ENCODE results near the gene ARID5B.

Gene ARID5B

GRCh38 chr10:61901829-61902444 lies 438 bp downstream of the ARID5B start:
- peak overlapping the region; percentile 31 for H3K4me3 ChIP-seq (ENCODE audit: low read length)
- H3K4me1 ChIP-seq (ENCODE audit: control insufficient read depth, insufficient read depth, low read length) = peaks cover 31% of the 10 kb centered on the region
- no peaks in the 10 kb centered on the region for H3K9me3 ChIP-seq (ENCODE audit: control insufficient read depth, low read length)
- no peaks in the 10 kb centered on the region for H3K36me3 ChIP-seq (ENCODE audit: control insufficient read depth, insufficient read depth, low read length)
- H3K27me3 ChIP-seq (ENCODE audit: control insufficient read depth, insufficient read depth, low read length) = no peaks in the 10 kb centered on the region
- H3K9ac ChIP-seq (ENCODE audit: low read length) = peak overlapping the region; percentile 94

GRCh38 chr10:61902445-61903220 lies 1.1 kb downstream of the ARID5B start:
- Histone ChIP-seq H3K4me3 (ENCODE audit: low read length) (peak overlapping the region; percentile 31), H3K36me3 (ENCODE audit: control insufficient read depth, insufficient read depth, low read length) (no peaks in the 10 kb centered on the region), H3K9me3 (ENCODE audit: control insufficient read depth, low read length) (no peaks in the 10 kb centered on the region), H3K4me1 (ENCODE audit: control insufficient read depth, insufficient read depth, low read length) (peaks cover 24% of the 10 kb centered on the region), H3K9ac (ENCODE audit: low read length) (peak overlapping the region; percentile 94), H3K27me3 (ENCODE audit: control insufficient read depth, insufficient read depth, low read length) (no peaks in the 10 kb centered on the region)

GRCh38 chr10:61903221-61903927 lies 1.9 kb downstream of the ARID5B start:
- H3K36me3 ChIP-seq (ENCODE audit: control insufficient read depth, insufficient read depth, low read length) = no peaks in the 10 kb centered on the region
- no peaks in the 10 kb centered on the region for H3K9me3 ChIP-seq (ENCODE audit: control insufficient read depth, low read length)
- peak overlapping the region; percentile 68 for H3K4me3 ChIP-seq (ENCODE audit: low read length)
- H3K4me1 ChIP-seq (ENCODE audit: control insufficient read depth, insufficient read depth, low read length) = peaks cover 19% of the 10 kb centered on the region
- H3K9ac ChIP-seq (ENCODE audit: low read length) = peak overlapping the region; percentile 94
- no peaks in the 10 kb centered on the region for H3K27me3 ChIP-seq (ENCODE audit: control insufficient read depth, insufficient read depth, low read length)

- Histone ChIP-seq H3K4me1 (ENCODE audit: control insufficient read depth, insufficient read depth, low read length) (peaks cover 13% of the 10 kb centered on the region), H3K4me3 (ENCODE audit: low read length) (peak overlapping the region; percentile 45), H3K36me3 (ENCODE audit: control insufficient read depth, insufficient read depth, low read length) (no peaks in the 10 kb centered on the region), H3K27me3 (ENCODE audit: control insufficient read depth, insufficient read depth, low read length) (no peaks in the 10 kb centered on the region), H3K9ac (ENCODE audit: low read length) (peak overlapping the region; percentile 94), H3K9me3 (ENCODE audit: control insufficient read depth, low read length) (no peaks in the 10 kb centered on the region)
Observed at GRCh38 chr10:61903928-61904344, 2.4 kb downstream of the ARID5B start.

GRCh38 chr10:61904733-61905725 lies 3.5 kb downstream of the ARID5B start:
- no peaks in the 10 kb centered on the region for H3K27me3 ChIP-seq (ENCODE audit: control insufficient read depth, insufficient read depth, low read length)
- H3K4me1 ChIP-seq (ENCODE audit: control insufficient read depth, insufficient read depth, low read length) = peaks cover 7% of the 10 kb centered on the region
- no peaks in the 10 kb centered on the region for H3K9me3 ChIP-seq (ENCODE audit: control insufficient read depth, low read length)
- H3K36me3 ChIP-seq (ENCODE audit: control insufficient read depth, insufficient read depth, low read length) = no peaks in the 10 kb centered on the region
- H3K4me3 ChIP-seq (ENCODE audit: low read length) = peak overlapping the region; percentile 45
- peak overlapping the region; percentile 94 for H3K9ac ChIP-seq (ENCODE audit: low read length)

GRCh38 chr10:61905837-61906561 lies 4.5 kb downstream of the ARID5B start:
- Histone ChIP-seq H3K9ac (ENCODE audit: low read length) (no peak overlapping the region), H3K4me1 (ENCODE audit: control insufficient read depth, insufficient read depth, low read length) (peaks cover 7% of the 10 kb centered on the region), H3K4me3 (ENCODE audit: low read length) (no peak overlapping the region), H3K36me3 (ENCODE audit: control insufficient read depth, insufficient read depth, low read length) (no peaks in the 10 kb centered on the region), H3K27me3 (ENCODE audit: control insufficient read depth, insufficient read depth, low read length) (no peaks in the 10 kb centered on the region), H3K9me3 (ENCODE audit: control insufficient read depth, low read length) (no peaks in the 10 kb centered on the region)

GRCh38 chr10:61906562-61906901 lies 5.0 kb downstream of the ARID5B start:
- Histone ChIP-seq H3K36me3 (ENCODE audit: control insufficient read depth, insufficient read depth, low read length) (no peaks in the 10 kb centered on the region), H3K9ac (ENCODE audit: low read length) (no peak overlapping the region), H3K4me3 (ENCODE audit: low read length) (no peak overlapping the region), H3K27me3 (ENCODE audit: control insufficient read depth, insufficient read depth, low read length) (no peaks in the 10 kb centered on the region), H3K9me3 (ENCODE audit: control insufficient read depth, low read length) (no peaks in the 10 kb centered on the region), H3K4me1 (ENCODE audit: control insufficient read depth, insufficient read depth, low read length) (peaks cover 8% of the 10 kb centered on the region)

GRCh38 chr10:61907011-61907410 lies 5.5 kb downstream of the ARID5B start:
- no peaks in the 10 kb centered on the region for H3K36me3 ChIP-seq (ENCODE audit: control insufficient read depth, insufficient read depth, low read length)
- no peak overlapping the region for H3K4me3 ChIP-seq (ENCODE audit: low read length)
- peaks cover 12% of the 10 kb centered on the region for H3K4me1 ChIP-seq (ENCODE audit: control insufficient read depth, insufficient read depth, low read length)
- no peaks in the 10 kb centered on the region for H3K9me3 ChIP-seq (ENCODE audit: control insufficient read depth, low read length)
- no peak overlapping the region for H3K9ac ChIP-seq (ENCODE audit: low read length)
- H3K27me3 ChIP-seq (ENCODE audit: control insufficient read depth, insufficient read depth, low read length) = no peaks in the 10 kb centered on the region

GRCh38 chr10:61907587-61907986 lies 6.1 kb downstream of the ARID5B start:
- Histone ChIP-seq H3K4me1 (ENCODE audit: control insufficient read depth, insufficient read depth, low read length) (peaks cover 12% of the 10 kb centered on the region), H3K9me3 (ENCODE audit: control insufficient read depth, low read length) (no peaks in the 10 kb centered on the region), H3K36me3 (ENCODE audit: control insufficient read depth, insufficient read depth, low read length) (no peaks in the 10 kb centered on the region), H3K4me3 (ENCODE audit: low read length) (no peak overlapping the region), H3K27me3 (ENCODE audit: control insufficient read depth, insufficient read depth, low read length) (no peaks in the 10 kb centered on the region), H3K9ac (ENCODE audit: low read length) (no peak overlapping the region)

- no peak overlapping the region for H3K4me3 ChIP-seq (ENCODE audit: low read length)
- H3K27me3 ChIP-seq (ENCODE audit: control insufficient read depth, insufficient read depth, low read length) = no peaks in the 10 kb centered on the region
- H3K9ac ChIP-seq (ENCODE audit: low read length) = no peak overlapping the region
Observed at GRCh38 chr10:61910226-61910805, 8.8 kb downstream of the ARID5B start.

GRCh38 chr10:61910894-61911293 lies 9.4 kb downstream of the ARID5B start:
- H3K4me1 ChIP-seq (ENCODE audit: control insufficient read depth, insufficient read depth, low read length) = peaks cover 7% of the 10 kb centered on the region
- no peaks in the 10 kb centered on the region for H3K9me3 ChIP-seq (ENCODE audit: control insufficient read depth, low read length)
- H3K4me3 ChIP-seq (ENCODE audit: low read length) = no peak overlapping the region
- H3K36me3 ChIP-seq (ENCODE audit: control insufficient read depth, insufficient read depth, low read length) = no peaks in the 10 kb centered on the region
- no peaks in the 10 kb centered on the region for H3K27me3 ChIP-seq (ENCODE audit: control insufficient read depth, insufficient read depth, low read length)
- no peak overlapping the region for H3K9ac ChIP-seq (ENCODE audit: low read length)

More at GRCh38 chr10:61910226-61910805, 8.8 kb downstream of the ARID5B start:
- Histone ChIP-seq H3K9me3 (ENCODE audit: control insufficient read depth, low read length) (no peaks in the 10 kb centered on the region), H3K4me1 (ENCODE audit: control insufficient read depth, insufficient read depth, low read length) (peaks cover 9% of the 10 kb centered on the region), H3K36me3 (ENCODE audit: control insufficient read depth, insufficient read depth, low read length) (no peaks in the 10 kb centered on the region)

Measured in mucosa of stomach (tissue), 1 donor.